Measurements from ENCODE around the gene CERS1. TPM values are rescaled to one million over a fixed set of nuclear protein-coding genes. Genes with fewer than 3 reads are reported as not detected.

The CERS1 gene
- total RNA-seq, 4 donors from 2014 or later, result 0.42 to 3.2 (median 1.1) TPM

DNA sequence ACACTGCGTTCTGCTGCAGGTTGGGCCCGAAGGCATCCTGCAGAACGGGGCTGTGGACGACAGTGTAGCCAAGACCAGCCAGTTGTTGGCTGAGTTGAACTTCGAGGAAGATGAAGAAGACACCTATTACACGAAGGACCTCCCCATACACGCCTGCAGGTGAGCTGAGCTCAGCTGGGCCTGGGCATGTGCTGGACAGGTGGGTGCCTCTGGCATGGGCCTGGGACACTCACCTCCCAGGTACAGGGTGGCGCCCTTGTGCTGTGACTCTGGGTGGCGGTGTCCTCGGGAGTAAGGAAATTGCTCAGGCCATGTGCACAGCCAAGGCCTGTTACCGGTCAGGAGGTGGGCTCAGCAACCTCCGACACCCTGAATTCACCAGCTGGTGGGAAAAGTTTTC, 50.0 kb downstream of the CERS1 start:
- H3K27me3 ChIP-seq, result no peaks in the 10 kb centered on the region
- intact Hi-C loops (cut with DNase I), result loop anchor here (5.0 kb wide), 2 partner anchors 254 to 394 kb away; no protein-coding TSS in a partner anchor
- H3K9me3 ChIP-seq, result no peaks in the 10 kb centered on the region
- H3K27ac ChIP-seq (replicated peaks in 1 of 4), result no peak overlapping the region
- DNase-seq (ENCODE audit: extremely low spot score), result no peak
- 82% methylated on average over 10 of the region's 12 CpGs for WGBS
- TF ChIP-seq, protein P1, sequence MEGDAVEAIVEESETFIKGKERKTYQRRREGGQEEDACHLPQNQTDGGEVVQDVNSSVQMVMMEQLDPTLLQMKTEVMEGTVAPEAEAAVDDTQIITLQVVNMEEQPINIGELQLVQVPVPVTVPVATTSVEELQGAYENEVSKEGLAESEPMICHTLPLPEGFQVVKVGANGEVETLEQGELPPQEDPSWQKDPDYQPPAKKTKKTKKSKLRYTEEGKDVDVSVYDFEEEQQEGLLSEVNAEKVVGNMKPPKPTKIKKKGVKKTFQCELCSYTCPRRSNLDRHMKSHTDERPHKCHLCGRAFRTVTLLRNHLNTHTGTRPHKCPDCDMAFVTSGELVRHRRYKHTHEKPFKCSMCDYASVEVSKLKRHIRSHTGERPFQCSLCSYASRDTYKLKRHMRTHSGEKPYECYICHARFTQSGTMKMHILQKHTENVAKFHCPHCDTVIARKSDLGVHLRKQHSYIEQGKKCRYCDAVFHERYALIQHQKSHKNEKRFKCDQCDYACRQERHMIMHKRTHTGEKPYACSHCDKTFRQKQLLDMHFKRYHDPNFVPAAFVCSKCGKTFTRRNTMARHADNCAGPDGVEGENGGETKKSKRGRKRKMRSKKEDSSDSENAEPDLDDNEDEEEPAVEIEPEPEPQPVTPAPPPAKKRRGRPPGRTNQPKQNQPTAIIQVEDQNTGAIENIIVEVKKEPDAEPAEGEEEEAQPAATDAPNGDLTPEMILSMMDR (IDR thresholded peaks at IDR 0.05), result no peak
- TF ChIP-seq POLR2A (IDR thresholded peaks at IDR 0.05; ENCODE audit: low read depth) (no peak), POLR2AphosphoS5 (IDR thresholded peaks at IDR 0.05) (no peak), EP300 (IDR thresholded peaks at IDR 0.05) (no peak)
- H3K4me3 ChIP-seq, result no peak overlapping the region
- H3K4me1 ChIP-seq, result peaks cover 79 to 100% (median 96%) of the 10 kb centered on the region in 4 donors
- H3K36me3 ChIP-seq, result peaks cover 4 to 20% (median 13%) of the 10 kb centered on the region in 4 donors

DNA sequence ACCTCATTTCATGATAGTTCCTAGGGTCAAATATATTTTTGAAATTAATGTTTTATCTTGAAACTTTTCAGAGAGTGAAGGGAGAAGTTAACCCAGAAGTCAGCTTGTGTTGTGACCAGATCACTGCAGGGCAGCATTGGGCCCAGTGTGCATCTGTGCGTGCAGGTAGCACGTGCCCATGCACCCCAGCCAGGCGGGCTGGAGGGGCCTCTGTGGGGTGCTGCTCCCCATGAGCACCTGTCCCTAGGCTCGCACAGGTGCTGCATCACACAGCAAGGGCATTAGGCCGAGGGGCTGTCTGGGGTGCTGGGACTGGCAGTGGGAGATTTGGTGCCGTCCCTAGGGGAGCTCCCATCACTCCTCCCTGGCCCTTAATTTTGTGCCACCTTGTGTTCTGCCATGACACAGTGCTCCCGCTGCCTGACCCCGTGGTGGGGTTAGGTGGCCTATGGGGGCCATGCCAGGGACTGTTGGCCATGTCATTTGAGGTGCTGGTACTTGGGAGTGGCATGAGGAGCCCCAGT, 51.1 kb downstream of the CERS1 start:
- WGBS, result 91% methylated on average over 8 of the region's 8 CpGs
- no peaks in the 10 kb centered on the region for H3K27me3 ChIP-seq
- no peaks in the 10 kb centered on the region for H3K9me3 ChIP-seq
- peaks cover 81 to 100% (median 97%) of the 10 kb centered on the region in 4 donors for H3K4me1 ChIP-seq
- intact Hi-C loops (cut with DNase I), result loop anchor here (5.0 kb wide), 2 partner anchors 253 to 393 kb away; no protein-coding TSS in a partner anchor
- no peak for DNase-seq (ENCODE audit: extremely low spot score)
- H3K4me3 ChIP-seq, result no peak overlapping the region
- TF ChIP-seq, protein P1 (IDR thresholded peaks at IDR 0.05), result no peak
- TF ChIP-seq EP300 (IDR thresholded peaks at IDR 0.05), result no peak
- TF ChIP-seq POLR2AphosphoS5 (IDR thresholded peaks at IDR 0.05), result no peak
- TF ChIP-seq POLR2A (IDR thresholded peaks at IDR 0.05; ENCODE audit: low read depth), result no peak
- H3K27ac ChIP-seq (replicated peaks in 1 of 4), result no peak overlapping the region
- peaks cover 0 to 9% (median 3%) of the 10 kb centered on the region in 4 donors for H3K36me3 ChIP-seq

DNA sequence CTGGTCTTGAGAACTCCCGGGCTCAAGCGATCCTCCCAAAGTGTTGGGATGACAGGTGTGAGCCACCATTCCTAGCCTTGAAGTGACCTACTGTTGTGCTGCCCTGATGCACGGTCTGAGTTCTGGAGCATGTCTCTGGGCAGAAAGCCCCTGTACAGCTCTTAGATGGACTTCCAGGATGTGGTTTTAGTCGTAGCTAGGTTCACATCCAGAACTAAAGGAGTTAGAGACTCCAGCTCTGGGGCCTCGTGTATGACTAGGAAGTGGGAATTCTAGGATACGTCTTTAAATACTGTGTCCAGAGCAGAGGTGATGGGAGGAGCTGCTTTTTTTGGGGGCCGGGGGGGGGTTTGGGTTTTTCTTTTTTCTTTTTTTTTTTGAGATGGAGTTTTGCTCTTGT, 52.0 kb downstream of the CERS1 start:
- no peak for TF ChIP-seq EP300 (IDR thresholded peaks at IDR 0.05)
- no peak for TF ChIP-seq POLR2A (IDR thresholded peaks at IDR 0.05; ENCODE audit: low read depth)
- TF ChIP-seq, protein P1 (IDR thresholded peaks at IDR 0.05), result no peak
- no peak for TF ChIP-seq POLR2AphosphoS5 (IDR thresholded peaks at IDR 0.05)
- intact Hi-C loops (cut with DNase I), result no loop called here
- Histone ChIP-seq H3K27ac (replicated peaks in 1 of 4) (no peak overlapping the region), H3K4me1 (peaks cover 81 to 100% (median 97%) of the 10 kb centered on the region in 4 donors), H3K4me3 (no peak overlapping the region), H3K27me3 (no peaks in the 10 kb centered on the region), H3K9me3 (no peaks in the 10 kb centered on the region), H3K36me3 (peaks cover 0 to 9% (median 3%) of the 10 kb centered on the region in 4 donors)
- DNase-seq (ENCODE audit: extremely low spot score), result no peak
- 83% methylated on average over 4 of the region's 7 CpGs for WGBS

DNA sequence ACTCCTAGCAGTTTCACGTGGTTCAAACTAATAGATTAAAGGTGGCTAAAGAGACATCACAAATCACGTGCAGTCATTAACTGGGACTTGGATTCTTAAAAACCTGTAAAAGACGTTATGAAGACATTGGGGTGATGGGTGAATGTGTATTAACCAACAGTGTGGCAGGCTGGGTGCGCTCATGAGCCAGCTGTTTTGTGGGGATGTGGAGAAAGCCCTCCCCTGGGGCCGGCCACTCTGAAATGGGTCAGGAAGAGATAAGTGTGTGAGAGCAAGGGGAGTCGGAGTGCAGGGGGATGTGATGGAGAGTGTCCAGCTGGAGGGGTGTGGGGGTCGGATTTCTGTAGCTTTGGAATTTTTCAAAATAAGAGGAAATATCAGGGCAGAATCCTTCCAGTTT, 53.8 kb downstream of the CERS1 start:
- H3K4me1 ChIP-seq, result peaks cover 74 to 100% (median 97%) of the 10 kb centered on the region in 4 donors
- no peak for DNase-seq (ENCODE audit: extremely low spot score)
- intact Hi-C loops (cut with DNase I), result no loop called here

More for the DNA sequence above, 53.8 kb downstream of the CERS1 start:
- Histone ChIP-seq H3K36me3 (peaks cover 0 to 19% (median 8%) of the 10 kb centered on the region in 4 donors), H3K27me3 (no peaks in the 10 kb centered on the region), H3K4me3 (no peak overlapping the region), H3K9me3 (no peaks in the 10 kb centered on the region), H3K27ac (replicated peaks in 1 of 4) (no peak overlapping the region)
- TF ChIP-seq EP300 (IDR thresholded peaks at IDR 0.05) (no peak), POLR2AphosphoS5 (IDR thresholded peaks at IDR 0.05) (no peak), POLR2A (IDR thresholded peaks at IDR 0.05; ENCODE audit: low read depth) (no peak)
- TF ChIP-seq, protein P1 (IDR thresholded peaks at IDR 0.05), result no peak
- WGBS, result 47% methylated on average over 7 of the region's 7 CpGs

Data from esophagus muscularis mucosa (tissue), 4 donors.